Astrocyte of the spinal cord (primary cell): Measurements from ENCODE around the gene VSTM2B.
"Not testable (repeated sequence)": the region's sequence is repeated elsewhere in the genome, so short reads cannot be mapped to it uniquely, and the experiment has no call there.

Experiments used
- DNase-seq: peaks from one replicate; pipeline ENCODE4 v3.0.0; 2011; ENCODE audit warnings: low read depth, low spot score
- H3K4me3 ChIP-seq: 2 replicates; pipeline ENCODE4 v1.5.1; 2011; ENCODE audit warnings: low read depth, mild to moderate bottlenecking, low read length, moderate library complexity
- in situ Hi-C: cut with HindIII; loops from 2 replicates; pipeline ENCODE4 v1.10.0; 2017; ENCODE audit warnings: low sequenced_read_pairs
- TF ChIP-seq, protein P1 (sequence below): IDR thresholded peaks from 2 replicates; pipeline ENCODE4 v1.5.1; 2012; ENCODE audit warnings: low read depth, mild to moderate bottlenecking, low read length, inconsistent platforms

VSTM2B gene

DNA sequence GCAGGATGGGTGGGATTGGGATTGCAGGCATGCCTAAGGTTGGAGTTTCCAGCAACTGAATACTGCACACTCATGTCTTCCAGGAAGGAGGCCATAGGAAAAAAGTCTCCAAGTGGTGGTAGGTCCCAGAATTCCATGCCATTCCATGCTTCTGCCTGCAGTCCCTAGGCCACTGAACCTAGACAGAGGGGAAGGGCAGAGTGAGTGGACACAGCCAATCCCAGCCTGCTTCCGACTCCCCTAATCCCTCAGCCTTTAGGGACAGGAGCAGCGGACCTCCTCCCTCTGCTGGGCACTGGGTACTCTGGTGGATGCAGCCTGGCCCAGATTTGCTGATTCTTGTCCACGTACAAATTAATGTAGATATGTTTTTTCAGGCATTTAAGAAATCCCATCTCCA, 17.0 kb downstream of the VSTM2B start:
- TF ChIP-seq, protein P1, sequence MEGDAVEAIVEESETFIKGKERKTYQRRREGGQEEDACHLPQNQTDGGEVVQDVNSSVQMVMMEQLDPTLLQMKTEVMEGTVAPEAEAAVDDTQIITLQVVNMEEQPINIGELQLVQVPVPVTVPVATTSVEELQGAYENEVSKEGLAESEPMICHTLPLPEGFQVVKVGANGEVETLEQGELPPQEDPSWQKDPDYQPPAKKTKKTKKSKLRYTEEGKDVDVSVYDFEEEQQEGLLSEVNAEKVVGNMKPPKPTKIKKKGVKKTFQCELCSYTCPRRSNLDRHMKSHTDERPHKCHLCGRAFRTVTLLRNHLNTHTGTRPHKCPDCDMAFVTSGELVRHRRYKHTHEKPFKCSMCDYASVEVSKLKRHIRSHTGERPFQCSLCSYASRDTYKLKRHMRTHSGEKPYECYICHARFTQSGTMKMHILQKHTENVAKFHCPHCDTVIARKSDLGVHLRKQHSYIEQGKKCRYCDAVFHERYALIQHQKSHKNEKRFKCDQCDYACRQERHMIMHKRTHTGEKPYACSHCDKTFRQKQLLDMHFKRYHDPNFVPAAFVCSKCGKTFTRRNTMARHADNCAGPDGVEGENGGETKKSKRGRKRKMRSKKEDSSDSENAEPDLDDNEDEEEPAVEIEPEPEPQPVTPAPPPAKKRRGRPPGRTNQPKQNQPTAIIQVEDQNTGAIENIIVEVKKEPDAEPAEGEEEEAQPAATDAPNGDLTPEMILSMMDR = no peak
- DNase-seq = no peak
- H3K4me3 ChIP-seq = no peak overlapping the region
- in situ Hi-C loops = no loop called here

DNA sequence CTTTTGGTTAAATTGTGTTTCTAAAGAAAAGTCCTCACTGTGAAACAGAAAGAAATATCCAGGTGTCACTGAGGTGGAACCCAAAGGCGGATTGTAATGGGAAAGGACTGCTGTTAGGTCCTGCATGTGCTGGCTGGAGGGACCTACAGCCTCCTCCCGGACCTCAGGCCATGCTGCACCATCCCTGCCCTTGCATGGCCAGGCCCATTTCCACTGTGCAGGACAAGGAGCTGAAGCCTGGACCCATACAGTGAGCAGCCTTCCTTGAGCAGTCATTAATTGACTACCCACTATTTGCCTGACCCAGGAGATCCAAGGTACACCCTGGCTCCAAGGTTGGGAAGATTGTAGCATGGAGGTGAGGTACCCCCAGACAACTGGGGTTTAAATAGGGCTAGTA, 17.6 kb downstream of the VSTM2B start:
- TF ChIP-seq, protein P1 = no peak
- no peak overlapping the region for H3K4me3 ChIP-seq
- in situ Hi-C loops = no loop called here
- DNase-seq = no peak

DNA sequence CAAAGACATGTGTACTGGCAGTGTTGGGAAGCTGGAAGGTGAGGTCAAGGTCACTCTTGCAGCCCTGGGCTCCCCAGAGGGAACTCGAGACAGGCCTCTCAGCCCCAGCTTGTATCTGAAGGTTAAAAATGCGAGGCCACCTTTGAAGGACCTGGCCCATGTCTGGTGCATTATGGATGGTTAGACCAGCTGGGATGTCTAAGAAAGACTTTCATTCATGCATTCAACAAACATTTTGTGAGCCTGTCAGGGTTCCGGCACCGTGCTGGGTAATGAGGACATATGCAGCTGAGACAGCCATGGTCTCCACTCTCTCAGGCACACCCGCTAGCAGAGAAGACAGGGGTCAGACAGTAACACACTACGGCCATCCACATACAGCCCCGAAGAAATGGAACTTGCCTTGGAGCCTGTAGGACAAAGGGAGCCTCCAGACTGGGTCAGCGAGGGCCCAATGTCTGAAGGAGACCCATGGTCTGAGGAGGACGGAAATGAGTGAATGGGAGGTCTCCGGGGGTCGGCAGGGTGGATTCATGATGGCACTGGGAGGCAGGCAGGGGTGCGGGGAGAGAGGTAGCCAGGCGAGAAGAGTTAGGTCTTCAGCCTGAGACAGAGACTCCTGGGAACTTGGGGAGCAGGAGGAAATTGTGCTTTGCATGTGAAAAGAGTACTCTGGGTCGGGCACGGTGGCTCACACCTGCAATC, 19.0 kb downstream of the VSTM2B start:
- no peak for DNase-seq
- H3K4me3 ChIP-seq = no peak overlapping the region
- TF ChIP-seq, protein P1 = no peak
- in situ Hi-C loops = no loop called here

DNA sequence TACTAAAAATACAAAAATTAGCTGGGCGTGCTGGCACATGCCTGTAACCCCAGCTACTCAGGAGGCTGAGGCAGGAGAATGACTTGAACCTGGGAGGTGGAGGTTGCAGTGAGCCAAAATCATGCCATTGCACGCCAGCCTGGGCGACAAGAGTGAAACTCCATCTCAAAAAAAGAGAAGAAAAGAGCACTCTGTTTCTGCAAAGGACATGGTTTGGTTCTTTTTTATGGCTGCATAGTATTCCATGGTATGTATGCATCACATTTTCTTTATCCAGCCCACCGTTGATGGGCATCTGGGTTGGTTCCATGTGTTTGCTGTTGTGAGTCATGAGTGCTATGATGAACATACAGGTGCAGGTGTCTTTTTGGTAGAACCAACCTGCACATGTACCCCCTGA, 19.7 kb downstream of the VSTM2B start:
- in situ Hi-C loops, DNase-seq, H3K4me3 ChIP-seq: not testable (repeated sequence)

DNA sequence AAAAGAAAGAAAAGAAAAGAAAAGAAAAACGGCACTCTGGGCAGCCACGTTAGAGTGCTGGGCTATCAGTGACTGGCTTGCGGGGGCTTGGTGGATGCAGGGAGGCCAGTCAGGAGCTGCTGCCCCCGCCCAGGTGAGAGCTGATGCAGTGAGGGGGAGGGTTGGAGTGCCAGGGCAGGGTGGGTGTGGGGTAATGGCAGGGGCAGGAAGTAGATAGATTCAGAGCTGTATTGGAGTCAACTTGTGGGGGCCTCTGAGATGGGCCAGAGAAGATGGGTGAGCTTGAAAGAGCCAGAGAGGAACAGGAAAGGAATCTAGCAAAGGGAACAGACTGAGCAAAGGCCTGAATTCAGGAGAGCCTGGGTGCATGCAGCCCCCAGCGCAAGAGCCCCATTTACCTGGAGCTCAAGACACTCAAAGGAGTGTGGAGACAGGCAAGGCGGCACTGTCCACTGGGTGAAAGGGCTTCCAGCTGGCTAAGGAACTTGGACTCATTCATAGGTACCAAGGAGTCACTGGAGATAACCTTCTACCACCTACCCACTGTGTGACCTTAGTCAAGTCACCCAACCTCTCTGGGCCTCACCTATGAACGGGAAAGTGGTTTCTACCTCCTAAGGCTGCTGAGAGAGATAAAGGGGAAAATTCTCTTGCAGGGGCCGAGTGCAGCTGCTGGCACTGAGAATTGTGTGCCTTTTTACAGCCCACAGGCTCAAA, 20.2 kb downstream of the VSTM2B start:
- DNase-seq = no peak
- no peak overlapping the region for H3K4me3 ChIP-seq
- in situ Hi-C loops = no loop called here
- TF ChIP-seq, protein P1 = no peak

DNA sequence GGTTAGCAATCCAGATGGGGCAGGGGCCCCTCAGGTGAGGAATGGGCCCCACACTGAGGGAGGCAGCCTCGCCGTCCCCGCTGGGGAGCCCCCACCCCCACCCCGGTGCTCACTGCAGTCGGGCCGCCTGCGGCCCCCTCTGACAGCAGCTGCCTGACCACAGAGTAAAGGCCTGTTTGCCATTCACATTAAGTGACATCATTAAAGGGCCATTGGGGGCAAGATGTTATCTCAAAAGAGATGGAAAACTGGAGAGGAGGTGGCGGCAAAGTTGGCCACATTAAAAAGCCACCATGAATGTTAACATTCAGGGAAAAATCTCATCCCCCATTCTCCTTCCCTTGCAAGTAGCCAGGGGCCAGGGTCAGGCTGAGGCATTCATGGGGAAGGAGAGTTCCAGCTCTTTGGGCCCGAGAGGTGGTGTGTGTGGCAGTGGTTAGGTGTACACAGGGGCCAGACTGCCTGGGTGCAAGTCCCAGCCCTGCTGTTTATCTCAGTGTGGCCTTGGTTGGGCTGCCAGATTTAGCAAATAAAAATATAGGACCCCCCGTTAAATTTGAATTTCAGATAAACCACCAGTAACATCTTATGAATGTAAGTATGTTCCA, 20.9 kb downstream of the VSTM2B start:
- in situ Hi-C loops = no loop called here
- no peak for DNase-seq
- no peak overlapping the region for H3K4me3 ChIP-seq
- TF ChIP-seq, protein P1 = no peak
